GM12801 (cell line): ENCODE results near the gene IFT57.

Experiments
- TF ChIP-seq, protein P1 (sequence below): IDR thresholded peaks from one replicate; pipeline ENCODE4 v1.5.1; 2011; ENCODE audit warnings: control low read depth; ENCODE audit not compliant: insufficient read length; ENCODE audit errors: extremely low read depth

Gene IFT57, protein sequence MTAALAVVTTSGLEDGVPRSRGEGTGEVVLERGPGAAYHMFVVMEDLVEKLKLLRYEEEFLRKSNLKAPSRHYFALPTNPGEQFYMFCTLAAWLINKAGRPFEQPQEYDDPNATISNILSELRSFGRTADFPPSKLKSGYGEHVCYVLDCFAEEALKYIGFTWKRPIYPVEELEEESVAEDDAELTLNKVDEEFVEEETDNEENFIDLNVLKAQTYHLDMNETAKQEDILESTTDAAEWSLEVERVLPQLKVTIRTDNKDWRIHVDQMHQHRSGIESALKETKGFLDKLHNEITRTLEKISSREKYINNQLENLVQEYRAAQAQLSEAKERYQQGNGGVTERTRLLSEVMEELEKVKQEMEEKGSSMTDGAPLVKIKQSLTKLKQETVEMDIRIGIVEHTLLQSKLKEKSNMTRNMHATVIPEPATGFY

DNA sequence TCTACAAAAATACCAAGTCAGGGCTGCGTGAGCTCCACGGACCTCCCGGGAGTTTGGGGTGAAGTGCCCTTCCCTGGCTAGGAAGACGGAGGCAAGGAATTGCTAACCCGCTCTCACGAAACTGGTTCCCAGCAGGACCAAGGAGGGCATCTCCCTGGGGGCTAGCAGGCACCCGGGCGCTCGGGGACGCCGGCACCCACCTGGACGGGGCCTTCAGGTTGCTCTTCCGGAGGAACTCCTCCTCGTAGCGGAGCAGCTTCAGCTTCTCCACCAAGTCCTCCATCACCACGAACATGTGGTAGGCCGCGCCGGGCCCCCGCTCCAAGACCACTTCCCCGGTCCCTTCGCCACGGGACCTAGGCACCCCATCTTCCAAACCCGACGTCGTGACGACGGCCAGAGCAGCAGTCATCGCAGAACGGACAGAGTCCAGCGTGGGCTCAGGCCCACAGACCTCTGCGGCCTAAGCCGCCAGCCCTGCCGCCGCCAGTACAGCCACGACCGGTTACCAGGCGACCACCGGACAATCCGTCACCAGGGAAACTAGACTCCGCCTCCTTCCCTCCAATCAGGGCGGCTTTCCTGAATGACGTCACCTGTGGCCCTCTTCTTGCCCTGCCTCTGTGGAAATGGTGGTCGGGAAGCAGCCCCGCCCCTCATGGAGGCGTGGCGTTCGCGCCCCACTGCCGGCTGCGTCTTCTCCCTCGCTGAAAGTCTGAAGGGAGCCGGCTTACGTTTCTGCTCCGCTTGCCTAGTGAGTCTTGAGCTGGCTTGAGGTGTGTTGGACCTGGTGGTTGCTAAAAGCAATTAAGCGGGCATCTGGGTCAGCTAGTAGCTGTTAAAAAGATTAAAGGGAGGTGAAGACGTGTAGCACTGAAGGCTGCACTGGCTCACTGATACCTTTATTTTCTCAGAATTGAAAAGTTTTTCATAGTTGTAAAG is at the start of gene IFT57:
TSS of gene IFT57 (minus strand) at position 514 of the 942 bp plus-strand sequence. CDS start at position 412, 102 bp downstream.
- TF ChIP-seq, protein P1, sequence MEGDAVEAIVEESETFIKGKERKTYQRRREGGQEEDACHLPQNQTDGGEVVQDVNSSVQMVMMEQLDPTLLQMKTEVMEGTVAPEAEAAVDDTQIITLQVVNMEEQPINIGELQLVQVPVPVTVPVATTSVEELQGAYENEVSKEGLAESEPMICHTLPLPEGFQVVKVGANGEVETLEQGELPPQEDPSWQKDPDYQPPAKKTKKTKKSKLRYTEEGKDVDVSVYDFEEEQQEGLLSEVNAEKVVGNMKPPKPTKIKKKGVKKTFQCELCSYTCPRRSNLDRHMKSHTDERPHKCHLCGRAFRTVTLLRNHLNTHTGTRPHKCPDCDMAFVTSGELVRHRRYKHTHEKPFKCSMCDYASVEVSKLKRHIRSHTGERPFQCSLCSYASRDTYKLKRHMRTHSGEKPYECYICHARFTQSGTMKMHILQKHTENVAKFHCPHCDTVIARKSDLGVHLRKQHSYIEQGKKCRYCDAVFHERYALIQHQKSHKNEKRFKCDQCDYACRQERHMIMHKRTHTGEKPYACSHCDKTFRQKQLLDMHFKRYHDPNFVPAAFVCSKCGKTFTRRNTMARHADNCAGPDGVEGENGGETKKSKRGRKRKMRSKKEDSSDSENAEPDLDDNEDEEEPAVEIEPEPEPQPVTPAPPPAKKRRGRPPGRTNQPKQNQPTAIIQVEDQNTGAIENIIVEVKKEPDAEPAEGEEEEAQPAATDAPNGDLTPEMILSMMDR: no peak

DNA sequence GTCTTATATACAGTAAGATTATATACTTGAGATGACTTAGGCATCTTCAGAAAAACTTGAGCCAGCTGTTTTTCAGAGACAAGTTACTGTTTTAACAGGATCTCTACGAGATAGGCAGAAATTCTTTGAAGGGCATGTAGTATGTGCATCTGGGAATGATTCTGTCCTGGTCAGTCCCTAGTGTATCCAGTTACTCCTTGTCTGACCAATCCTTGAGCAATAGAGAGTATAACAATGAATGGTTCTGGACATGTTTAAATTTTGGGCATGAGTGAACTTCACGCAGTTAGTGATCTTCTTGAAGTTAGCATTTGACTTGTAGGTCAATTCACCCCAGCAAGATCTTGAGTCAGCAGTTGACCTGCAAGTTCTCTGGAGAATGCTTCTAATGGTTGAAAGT is 49.4 kb upstream of the IFT57 start:
- TF ChIP-seq, protein P1: no peak

DNA sequence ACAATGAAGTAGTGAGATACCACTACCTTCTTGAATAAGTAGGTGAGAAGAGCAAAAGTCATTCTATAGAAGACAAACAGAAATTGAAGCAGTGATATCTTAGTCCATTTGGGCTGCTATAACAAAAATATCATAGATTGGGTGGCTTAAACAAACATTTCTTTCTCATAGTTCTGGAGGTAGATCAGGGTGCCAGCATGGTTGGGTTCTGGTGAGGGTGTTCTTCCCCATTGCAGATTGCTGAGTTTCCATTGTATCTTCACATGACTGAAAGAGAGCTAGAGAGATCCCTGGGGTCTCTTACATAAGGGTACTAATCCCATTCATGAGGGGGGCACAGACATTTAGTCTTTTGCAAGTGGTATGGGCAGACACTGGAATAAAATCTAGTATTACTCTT is 32.9 kb upstream of the IFT57 start:
- TF ChIP-seq, protein P1: no peak

DNA sequence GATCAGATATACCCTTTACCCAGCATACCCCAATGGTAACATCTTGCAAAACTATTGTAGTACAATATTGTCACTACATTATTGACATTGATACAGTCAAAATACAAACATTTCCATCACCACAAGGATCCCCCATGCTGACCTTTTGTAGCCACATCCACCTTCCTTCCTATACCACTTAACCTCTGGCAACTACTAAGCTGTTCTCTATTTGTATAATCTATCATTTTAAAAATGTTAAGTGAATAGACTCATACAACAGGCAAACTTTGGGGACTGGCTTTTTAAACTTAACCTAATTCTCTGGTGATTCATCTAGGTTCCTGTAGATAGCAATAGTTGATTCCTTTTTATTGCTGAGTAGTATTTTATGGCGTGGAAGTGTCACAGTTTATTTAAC is 29.6 kb upstream of the IFT57 start:
- TF ChIP-seq, protein P1: no peak

DNA sequence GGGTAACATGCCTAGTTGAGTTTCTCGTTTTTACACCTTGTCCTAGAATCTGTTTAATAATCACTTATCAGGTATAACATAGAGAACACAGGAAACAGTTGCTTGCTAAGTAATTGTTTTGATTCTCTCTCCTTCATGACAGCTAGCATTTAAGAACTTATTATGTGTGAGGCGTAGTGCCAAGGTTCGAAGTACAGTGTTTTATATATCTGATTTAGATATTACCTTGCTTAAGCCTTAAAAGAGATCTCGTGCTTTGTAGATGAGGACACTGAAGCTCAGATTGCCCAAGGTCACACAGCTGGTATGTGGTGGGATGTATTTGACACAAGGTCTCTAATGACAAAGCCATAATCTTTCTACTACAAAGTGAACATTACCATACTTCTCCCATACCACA is 29.0 kb upstream of the IFT57 start:
- TF ChIP-seq, protein P1: no peak

DNA sequence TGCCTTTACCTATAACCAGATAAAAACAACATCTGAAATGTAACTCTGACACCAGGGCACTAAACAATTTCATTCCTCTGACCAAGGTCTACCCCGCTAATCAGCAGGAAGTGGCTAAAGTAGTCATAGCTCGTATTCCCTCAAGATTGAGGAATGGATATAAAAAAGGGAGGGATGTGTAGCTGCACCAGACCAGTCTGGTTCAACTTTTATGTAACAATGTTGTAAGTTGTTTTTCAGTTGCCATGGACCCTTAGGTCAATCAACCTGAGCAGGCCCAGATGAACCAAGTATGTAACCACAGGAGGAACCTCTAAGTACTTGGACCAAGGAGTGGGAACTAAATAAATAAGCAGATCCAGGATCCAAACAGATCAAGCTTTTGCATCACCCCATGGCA is 28.4 kb upstream of the IFT57 start:
- TF ChIP-seq, protein P1: no peak

DNA sequence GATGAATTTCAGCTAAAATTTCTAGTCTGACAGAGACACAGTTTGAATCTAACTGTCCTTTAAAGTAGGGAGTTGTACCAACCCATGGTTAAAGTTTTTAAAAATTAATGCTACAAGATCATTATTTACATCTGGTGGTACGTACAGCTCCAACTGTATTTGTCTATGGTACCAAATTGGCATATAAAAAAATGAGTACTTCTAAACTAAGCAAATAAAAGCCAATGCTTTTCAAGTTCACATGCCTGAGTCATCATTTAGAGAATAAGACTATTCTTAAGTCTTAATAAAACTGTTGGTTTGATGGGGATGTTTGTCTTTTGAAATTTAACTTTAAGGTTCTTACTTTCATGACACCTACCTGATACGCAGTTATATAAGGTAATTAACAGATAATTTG is 21.0 kb upstream of the IFT57 start:
- TF ChIP-seq, protein P1: no peak
